NCI-H69 (cell line): Measurements from ENCODE around the gene TEKT3.

ENCODE experiments used
- DNase-seq: peaks from one replicate; lab custom pipeline; 2025; lab: John Stamatoyannopoulos, UW

The TEKT3 gene

DNA sequence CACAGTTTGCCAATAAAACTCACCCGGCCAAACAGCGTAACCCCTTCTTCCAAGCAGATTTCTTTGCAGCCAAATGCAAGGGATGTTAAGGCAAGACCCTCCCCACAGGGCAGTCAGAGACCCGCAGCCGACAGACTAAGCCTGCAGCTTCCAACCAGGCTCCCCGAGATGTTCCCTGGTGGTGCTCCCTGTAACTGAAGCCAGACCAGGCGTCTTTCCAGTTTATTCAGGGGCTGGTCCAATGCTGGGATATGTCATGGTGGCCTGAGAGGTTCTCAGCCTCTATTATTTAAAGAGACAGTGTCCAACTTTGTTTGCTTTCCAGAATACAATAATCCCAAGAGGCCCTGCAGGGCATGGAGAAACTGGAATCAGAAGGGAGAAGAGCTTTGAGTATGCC, 76.3 kb downstream of the TEKT3 start, which contains the start of gene PMP22:
Gene PMP22, minus strand, starts transcription at position 196 of the 400 bp plus-strand sequence. CDS start 4,599 bp downstream, outside the sequence.
- DNase-seq = no peak

DNA sequence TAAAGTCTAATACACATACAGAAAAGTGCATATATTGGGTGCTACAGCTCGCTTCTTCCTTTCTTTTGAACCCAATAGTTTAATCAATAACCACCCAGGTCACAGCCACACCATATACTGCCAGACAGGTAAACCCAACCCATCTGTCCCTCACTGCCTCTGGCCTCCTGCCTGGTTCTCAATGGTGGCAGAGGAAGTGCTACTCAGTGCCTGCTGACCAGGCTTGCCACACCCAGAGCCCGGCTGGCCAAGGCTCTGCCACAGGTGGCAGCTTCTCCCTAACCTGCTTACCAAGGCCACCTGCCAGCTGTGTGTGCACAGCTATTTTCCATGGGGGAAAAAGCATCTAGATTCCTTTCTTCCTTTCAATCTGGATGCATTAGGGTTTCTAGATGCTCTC, 76.9 kb downstream of the TEKT3 start:
- peak; percentile 43 for DNase-seq

DNA sequence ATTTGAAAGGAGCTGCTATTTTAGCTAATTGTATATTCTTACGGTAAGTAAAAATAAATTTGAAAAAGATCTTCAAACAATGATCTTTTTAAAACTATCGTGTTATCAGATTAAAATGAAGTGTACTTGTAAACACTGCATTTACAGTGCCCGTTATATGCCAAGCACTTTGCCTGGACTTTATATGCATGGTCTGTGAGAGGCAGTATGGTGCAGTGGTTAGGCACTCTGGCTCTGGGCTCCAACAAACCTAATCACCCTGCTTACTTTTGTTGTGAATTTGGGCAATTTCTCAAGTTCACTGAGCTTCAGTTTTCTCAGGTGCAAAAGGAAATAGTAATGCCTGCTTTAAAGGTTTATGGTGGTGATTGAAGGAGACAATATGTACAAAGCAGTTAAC, 77.7 kb downstream of the TEKT3 start:
- DNase-seq = no peak

DNA sequence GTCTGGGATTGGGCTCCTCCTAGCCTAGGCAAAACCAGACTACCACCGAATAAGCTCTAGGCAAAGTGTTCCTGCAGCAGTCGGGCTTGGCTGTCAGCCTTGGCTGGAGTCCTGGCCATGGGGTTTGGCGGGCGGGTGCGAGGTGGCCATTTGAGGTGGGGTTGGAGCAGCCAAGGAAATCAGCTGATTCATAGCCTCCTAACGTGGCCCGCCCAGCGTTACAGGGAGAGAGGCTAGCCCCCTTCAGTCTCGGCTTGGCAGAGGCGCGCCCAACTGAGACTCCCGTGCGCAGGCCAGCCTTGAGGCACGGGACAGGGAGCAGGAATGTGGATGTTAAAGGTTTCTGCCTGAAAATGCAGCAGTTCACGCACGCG, 78.2 kb downstream of the TEKT3 start:
- DNase-seq = no peak

DNA sequence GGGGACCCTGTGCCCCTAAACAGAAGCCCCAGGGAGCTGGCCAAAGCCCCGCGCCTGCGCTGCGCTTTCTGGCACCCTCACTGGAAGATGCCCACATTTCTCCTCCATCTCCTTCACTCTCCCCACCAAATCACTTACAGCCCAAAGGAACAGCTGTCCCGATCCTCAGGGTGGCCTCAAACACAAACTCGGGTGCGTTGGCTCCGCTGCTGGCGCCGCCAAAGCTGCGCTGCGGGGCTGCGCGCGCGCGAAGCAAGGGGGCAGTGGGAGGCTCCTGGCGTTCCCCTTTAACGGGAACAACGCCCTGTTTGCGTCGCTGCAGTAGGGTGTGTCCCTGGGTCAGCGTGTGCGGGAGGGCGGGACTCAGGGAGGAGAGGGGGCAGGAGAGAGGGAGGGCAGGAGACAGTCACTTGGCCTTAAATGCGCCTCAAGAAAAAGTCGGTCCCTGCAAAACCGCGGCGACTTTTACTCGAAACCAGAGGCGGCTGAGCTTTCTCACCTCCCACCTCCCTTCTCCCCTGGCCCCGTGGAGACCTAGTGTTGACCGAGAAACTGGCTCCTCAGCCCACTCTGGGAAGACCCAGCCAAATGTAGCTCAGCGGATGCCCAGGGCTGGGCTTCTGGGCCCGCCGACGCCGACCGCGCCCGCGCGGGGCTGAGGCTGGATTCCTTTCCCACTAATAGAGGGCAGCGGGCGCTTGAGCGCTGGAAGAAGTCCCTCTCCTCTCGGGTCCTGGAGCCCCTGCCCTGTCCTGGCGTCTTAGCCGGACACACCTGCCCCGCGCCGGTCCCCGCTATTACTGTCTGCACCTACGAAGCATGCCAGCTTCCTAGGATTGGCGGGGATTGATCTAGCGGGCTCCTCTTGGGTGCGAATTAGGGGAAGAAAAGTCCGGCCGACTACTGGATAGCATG, 78.8 kb downstream of the TEKT3 start:
- DNase-seq = peak; percentile 23

DNA sequence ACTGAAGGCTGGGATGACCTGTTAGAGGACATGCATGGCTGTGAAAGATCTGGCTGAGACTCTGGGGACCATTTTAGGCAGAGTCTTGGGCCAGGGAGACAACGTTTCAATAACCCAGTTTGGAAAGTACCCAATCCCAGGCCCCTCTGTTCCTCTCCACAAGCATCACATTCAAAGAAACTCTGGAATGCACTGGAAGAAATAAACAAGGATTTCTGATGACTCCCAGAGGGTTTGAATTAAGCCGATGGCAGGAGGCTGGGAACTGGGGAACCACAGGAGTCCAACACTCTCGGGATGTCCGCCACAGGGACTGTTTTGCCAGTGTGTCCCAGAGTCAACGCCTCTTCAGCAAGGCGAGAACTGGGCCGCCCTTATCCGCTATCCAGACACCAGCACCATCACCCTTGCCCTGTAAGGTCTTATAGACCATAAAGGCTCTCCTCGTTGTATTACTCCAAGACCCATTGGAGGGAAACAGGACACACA, 79.6 kb downstream of the TEKT3 start:
- no peak for DNase-seq

DNA sequence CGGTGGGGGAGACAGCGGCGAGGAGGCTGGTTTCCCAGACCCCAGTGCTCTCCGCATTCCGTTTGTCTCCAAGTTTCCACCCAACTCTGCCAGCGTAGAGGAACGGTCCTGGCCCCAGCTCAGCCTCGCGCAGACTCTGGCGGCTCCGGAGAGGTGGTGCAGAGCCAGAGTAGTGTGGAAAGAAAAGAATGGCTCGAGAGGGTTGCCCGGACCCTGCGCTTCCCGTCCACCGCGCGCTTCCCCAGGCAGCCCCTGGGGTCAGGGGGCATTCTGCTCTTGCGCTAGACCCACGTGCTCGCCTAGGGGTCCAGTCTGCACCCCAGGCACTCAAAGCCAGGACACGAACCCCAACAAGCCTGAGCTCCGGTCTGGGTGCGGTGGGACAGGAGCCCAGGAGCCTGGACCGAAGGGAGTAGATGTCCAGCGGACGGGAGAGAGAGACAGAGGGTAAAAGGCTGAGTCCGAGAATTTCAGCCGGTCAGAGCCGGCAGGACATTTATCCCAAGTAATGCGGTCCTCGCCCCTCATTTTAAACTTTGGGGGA, 80.1 kb downstream of the TEKT3 start:
- peak; percentile 9 for DNase-seq

DNA sequence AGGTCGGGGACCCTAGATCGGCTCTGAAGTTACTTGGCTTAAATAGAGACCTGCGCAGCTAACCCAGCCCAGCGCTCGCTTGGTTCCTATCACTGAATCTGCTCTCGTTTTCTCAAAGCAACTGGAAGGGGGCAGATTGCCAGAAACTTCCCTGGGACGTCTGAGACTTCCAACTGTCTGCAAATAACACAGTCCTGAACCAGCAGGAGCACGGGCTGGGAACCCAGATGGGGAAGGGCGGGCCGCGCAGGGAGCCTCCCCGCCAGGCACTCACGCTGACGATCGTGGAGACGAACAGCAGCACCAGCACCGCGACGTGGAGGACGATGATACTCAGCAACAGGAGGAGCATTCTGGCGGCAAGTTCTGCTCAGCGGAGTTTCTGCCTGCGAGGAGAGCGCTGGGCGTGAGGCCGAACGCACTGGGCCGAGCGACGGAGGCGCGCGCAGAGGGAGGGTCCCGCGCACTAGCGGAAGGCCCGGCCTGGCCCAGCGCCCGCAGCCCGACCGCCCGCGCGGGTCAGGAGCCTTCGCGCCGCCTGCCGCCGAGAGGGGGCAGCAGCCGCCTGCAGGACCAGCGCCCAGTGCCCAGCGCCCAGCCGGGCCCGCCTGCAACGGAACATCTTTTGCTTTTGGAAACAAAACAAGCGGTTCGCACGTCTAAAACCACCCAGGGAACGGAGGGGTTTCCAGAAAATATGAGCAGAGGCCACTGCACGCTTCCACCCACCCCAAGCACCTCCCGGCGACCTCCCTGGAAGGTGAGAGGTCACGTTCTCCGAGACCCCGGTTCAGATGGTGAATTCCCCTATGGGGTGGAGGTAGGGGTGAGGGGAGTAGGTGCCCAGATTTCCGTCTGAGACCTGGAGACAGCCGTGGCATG, 80.8 kb downstream of the TEKT3 start:
- peak; percentile 66 for DNase-seq

DNA sequence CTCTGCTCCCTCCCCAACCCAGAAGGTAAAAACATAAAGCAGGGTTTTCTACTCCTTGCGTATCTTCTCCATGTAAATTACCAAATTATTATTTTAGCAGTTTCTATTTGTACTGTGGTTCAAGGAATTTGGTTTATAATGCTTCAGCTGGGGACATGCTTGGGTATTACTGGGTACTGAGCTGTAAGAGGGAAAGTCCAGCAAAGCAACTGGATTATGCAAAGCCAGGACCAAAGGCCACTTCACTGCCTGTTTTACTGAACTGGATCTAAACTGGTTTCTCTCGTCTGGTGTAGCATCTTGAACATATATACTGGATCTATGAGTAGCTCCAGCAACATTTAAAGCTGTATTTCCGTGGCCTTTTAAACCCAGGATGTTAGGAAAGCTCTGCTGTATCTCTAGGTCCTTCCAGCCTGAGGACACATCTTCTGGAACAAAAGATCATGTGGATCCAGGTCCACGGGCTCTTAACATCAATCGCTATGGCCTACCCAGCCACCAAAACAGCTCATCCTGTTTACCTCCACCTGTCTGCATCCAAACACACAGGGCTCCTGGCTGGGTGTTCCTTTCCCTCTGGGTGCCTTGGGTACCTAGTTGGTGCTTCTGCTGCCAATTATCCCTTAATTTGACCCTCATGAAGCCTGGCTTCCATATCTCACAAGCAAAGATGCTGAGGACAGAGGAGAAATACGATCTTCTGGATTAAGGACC, 83.4 kb downstream of the TEKT3 start:
- DNase-seq = no peak

DNA sequence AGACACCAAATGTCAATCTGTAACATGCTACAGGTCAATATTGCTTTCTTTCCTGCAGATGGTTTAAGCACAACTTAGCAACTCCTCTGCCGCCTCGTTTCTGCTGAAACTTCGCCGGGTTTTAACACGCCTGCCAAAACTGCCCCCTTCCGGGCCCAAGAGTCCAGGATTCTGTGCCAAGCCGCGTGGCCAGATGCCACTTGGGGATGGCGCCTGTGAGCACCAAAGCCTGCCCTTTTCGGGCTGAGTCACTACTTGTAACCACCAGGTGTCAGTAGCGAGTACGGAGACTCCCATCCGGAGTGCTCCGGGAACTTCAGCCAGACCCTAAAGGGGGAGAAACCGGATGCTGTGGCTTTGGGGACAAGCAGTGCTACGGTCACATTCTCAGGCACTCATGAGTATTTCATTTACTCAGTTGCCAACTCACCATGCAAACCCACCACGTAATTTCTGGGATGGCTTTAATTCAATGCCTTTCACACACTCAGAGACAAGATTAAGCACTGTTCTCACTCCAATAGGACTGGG, 84.1 kb downstream of the TEKT3 start:
- DNase-seq = peak; percentile 67

DNA sequence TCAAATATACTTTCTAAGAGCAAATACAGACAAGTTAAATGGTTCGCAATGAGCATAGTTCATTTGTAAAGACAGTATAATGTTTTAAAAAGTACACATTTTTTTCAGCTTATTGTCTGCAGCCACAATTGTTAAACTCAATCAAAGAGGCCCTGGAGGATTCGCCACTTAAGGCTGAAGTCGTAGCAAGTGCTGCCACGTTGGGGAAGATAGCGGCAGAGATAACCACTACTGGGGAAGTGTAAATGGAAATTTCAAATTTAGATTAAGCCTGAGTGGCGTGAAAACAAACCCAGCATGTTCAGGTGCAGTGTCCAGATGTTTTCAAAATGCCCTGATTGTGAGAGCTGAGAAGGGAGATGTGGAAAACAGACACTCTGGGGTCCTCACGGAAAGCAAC, 84.7 kb downstream of the TEKT3 start:
- no peak for DNase-seq

DNA sequence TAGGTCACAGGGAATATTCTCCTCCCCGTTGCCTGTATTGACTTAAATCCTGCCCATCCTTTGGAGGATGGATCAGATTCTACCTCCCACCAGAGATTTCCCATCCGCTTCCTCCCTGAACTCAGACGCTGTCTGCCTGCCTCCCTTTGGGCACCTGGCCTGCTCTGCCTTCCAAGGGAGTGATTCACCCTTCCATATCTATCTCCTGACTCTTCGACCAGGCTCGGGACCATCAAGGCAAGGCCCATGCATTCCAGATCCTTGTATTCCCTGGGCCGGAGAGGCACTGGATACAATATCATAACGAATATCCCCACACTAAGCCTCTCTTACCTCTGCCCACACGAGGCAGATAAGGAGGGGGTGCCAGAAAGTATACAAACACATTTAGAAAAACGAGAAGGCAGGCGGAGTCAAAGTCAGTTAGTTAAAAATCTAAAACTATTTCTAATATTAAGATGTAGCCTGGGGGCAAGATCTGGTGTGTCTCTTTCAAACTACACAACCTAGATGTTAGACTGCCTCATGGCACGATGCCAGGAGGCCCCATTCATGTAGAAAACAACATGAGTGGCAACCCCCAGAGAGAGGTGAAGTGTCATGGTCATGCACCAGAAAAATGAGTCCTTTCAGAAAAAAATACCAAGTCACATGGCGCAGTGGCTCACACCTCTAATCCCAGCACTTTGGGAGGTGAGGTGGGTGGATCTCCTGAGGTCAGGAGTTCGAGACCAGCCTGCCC, 85.5 kb downstream of the TEKT3 start:
- DNase-seq = no peak
